Gastroesophageal sphincter (tissue), 3 donors: ENCODE results near the gene RASSF1.

ENCODE experiments used
- POLR2A ChIP-seq, 2 donors: fragments of 450-650 bp; IDR thresholded peaks; one replicate each; pipeline ENCODE4 v1.6.1; 2017; ENCODE audit warnings: antibody characterized with exemption in 2 of 2, mild to moderate bottlenecking in 2 of 2, moderate library complexity in 1 of 2
- POLR2AphosphoS5 ChIP-seq: sonication (generic); formaldehyde crosslinking; IDR thresholded peaks from one replicate; pipeline ENCODE4 v1.6.1; 2017; ENCODE audit warnings: antibody characterized with exemption
- TF ChIP-seq, protein P1 (sequence below), 4 experiments: fragments of 200-600 bp in 2 of 4; fragments of 450-650 bp in 2 of 4; sonication (generic) in 1 of 4; IDR thresholded peaks; one replicate each; pipeline ENCODE4 v1.5.1; 2017 to 2019; ENCODE audit warnings: antibody characterized with exemption in 4 of 4, mild to moderate bottlenecking in 2 of 4, moderate library complexity in 2 of 4

DNA sequence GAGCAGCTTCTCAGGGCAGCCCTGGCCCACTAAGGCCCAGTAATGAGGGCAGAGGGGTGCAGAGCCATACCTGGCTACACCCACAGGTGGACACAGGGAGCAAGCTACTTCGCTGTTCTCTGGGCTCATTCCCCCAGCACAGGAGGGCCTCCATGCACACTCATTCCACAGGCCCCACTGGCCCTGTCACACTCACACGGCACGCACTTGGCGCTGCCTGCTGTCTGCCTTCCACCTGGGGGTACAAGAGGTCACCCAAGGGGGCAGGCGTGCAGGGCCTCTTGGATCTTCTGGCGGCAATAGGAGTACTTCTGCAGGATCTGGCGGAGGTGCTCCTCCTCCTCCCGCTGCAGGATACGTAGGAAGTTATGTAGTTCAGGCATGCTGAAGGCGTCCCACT is 10.3 kb downstream of the RASSF1 start:
- TF ChIP-seq, protein P1, sequence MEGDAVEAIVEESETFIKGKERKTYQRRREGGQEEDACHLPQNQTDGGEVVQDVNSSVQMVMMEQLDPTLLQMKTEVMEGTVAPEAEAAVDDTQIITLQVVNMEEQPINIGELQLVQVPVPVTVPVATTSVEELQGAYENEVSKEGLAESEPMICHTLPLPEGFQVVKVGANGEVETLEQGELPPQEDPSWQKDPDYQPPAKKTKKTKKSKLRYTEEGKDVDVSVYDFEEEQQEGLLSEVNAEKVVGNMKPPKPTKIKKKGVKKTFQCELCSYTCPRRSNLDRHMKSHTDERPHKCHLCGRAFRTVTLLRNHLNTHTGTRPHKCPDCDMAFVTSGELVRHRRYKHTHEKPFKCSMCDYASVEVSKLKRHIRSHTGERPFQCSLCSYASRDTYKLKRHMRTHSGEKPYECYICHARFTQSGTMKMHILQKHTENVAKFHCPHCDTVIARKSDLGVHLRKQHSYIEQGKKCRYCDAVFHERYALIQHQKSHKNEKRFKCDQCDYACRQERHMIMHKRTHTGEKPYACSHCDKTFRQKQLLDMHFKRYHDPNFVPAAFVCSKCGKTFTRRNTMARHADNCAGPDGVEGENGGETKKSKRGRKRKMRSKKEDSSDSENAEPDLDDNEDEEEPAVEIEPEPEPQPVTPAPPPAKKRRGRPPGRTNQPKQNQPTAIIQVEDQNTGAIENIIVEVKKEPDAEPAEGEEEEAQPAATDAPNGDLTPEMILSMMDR (IDR thresholded peaks at IDR 0.05): no peak
- TF ChIP-seq POLR2A (IDR thresholded peaks at IDR 0.05) (no peak), POLR2AphosphoS5 (no peak)
